Mucosa of descending colon (tissue), 3 donors: ENCODE measurements around the gene ARMH3. TPM values are rescaled to one million over a fixed set of nuclear protein-coding genes. Genes with fewer than 3 reads are reported as not detected.
"Not testable (repeated sequence)": the region's sequence is repeated elsewhere in the genome, so short reads cannot be mapped to it uniquely, and the experiment has no call there.

ENCODE experiments used
- ATAC-seq: fragments of 200-7000 bp; cut with Tn5 transposase; one replicate; pipeline ENCODE4 v1.9.1; 2020; ENCODE audit warnings: mild to moderate bottlenecking, moderate library complexity
- DNase-seq, 3 donors: peaks; one replicate each; pipeline ENCODE4 v3.0.0-alpha.2; 2020
- H3K36me3 ChIP-seq: fragments of 200-600 bp; one replicate; pipeline ENCODE4 v1.8.0; 2021; ENCODE audit warnings: low read depth, mild to moderate bottlenecking
- H3K4me1 ChIP-seq: fragments of 200-600 bp; one replicate; pipeline ENCODE4 v1.8.0; 2021; ENCODE audit warnings: low read depth, mild to moderate bottlenecking
- H3K4me3 ChIP-seq: fragments of 200-600 bp; one replicate; pipeline ENCODE4 v1.8.0; 2021; ENCODE audit warnings: mild to moderate bottlenecking
- H3K9me3 ChIP-seq: fragments of 200-600 bp; one replicate; pipeline ENCODE4 v1.8.0; 2021; ENCODE audit warnings: mild to moderate bottlenecking
- CTCF ChIP-seq: fragments of 200-600 bp; IDR thresholded peaks from one replicate; pipeline ENCODE4 v1.8.0; 2022; ENCODE audit warnings: antibody characterized with exemption, mild to moderate bottlenecking
- intact Hi-C, 2 donors: fragments of 100-400 bp; cut with DNase I in 1 of 2; cut with micrococcal nuclease in 1 of 2; formaldehyde crosslinking; loops; one replicate each; pipeline versions ENCODE4 v1.11.0 to v1.11.1; 2022; cut with DNase I, micrococcal nuclease
- total RNA-seq, 3 donors: library from RNA; stranded (reverse); fragmentation: NEBNext Ultra II Directional in 2 of 3; extraction: Animal tissue kit (Norgen Biotek cat#: 25700) in 2 of 3; gene quantifications; one replicate each; pipeline versions ENCODE4 v1.2.1 to v1.2.4, GENCODE V29; 2021 to 2023
- donor health status: DM: no; HTN: no; CAD: no; lungs with moderate emphysema.
- donor health status: DM: no; HTN: no; CAD: no.
- donor health status: DM: no; HTN: yes; CAD: no.

Gene ARMH3
- total RNA-seq, 3 donors from 2014 or later = 25.8 to 45.6 (median 28.1) TPM

GRCh38 chr10:102017295-102017694, 38.7 kb downstream of the ARMH3 start:
- TF ChIP-seq CTCF = no peak
- Histone ChIP-seq H3K4me1 (no peaks in the 10 kb centered on the region), H3K36me3 (no peaks in the 10 kb centered on the region), H3K9me3 (no peaks in the 10 kb centered on the region), H3K4me3 (no peak overlapping the region)
- no peak for DNase-seq
- intact Hi-C loops = loop anchor here in 1 of 2 donors (10.0 kb wide), 1 partner anchor 132 kb away; no protein-coding TSS in a partner anchor
- ATAC-seq = no peak

DNA sequence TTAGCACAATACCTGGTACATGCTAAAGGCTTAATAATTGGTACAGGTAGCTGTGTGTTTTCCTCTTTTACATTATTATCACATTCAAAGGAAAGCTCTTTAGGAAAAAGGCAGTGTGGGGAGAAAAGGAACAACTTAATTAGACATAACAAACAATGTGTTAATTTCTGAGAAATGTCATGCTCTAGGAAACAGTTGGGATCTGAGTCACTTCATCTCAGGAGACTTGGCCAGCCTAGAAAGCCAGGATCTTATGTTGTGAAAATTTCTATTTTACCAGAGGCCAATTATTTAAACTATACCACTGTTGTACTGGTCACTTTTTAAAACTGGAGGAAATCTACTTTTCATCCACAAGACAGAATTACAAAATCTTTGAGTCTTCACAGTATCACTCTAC, 39.6 kb downstream of the ARMH3 start:
- no peaks in the 10 kb centered on the region for H3K9me3 ChIP-seq
- H3K4me1 ChIP-seq = no peaks in the 10 kb centered on the region
- no peaks in the 10 kb centered on the region for H3K36me3 ChIP-seq
- no peak for ATAC-seq
- intact Hi-C loops = loop anchor here in 1 of 2 donors (10.0 kb wide), 1 partner anchor 132 kb away; no protein-coding TSS in a partner anchor
- no peak for DNase-seq
- no peak overlapping the region for H3K4me3 ChIP-seq
- TF ChIP-seq CTCF = no peak

DNA sequence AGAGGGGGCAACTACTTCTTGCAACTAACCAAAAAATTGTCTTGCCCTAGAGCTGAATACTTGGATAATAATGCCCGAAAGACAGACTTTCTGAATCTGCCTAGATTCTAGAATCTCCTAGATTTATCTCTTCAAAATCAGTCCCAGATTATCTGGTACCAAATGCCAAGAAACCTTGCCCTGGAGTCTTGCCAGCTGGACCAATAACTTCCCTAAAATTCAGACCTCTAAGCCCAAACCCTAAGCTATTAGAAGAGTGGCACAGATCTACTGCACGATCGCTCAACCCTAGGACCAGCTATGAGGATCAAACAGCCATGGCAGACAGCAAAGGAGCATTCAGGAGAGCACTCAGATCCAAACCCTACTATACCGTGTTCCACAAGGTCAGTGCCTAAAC, 45.0 kb downstream of the ARMH3 start:
- no peak for TF ChIP-seq CTCF
- no peak overlapping the region for H3K4me3 ChIP-seq
- H3K9me3 ChIP-seq = no peaks in the 10 kb centered on the region
- DNase-seq = no peak
- ATAC-seq = no peak
- intact Hi-C loops = loop anchor here in 1 of 2 donors (10.0 kb wide), 1 partner anchor 126 kb away; no protein-coding TSS in a partner anchor
- H3K4me1 ChIP-seq = no peaks in the 10 kb centered on the region
- H3K36me3 ChIP-seq = no peaks in the 10 kb centered on the region

DNA sequence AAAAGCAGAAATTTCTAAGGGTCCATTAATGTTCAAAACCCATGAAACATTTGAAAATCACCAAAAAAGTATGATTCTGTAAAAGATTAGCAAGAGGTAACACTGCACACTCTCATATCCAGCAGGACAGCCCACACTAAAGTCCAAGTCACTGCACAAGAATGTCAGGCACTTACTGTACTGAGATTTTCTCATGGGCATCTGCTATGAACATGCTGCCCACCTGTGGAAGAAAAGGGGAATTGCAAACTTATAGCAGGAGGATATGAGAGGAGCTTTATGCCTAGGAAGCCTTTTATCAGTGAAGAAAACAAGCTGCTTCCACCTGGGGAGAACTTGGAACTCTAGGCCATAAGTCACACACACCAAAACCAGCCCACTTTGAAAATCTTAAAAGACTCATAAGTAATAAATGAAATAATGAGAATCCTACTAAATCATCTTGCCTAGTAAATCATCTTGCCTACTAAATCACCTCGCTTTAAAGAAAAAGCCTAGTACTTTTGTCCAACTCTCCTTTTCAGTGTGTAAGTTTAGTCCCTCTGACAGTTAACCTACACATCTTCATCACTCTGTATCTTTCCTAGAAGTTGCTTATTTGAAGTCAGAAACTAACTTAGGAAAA, 46.1 kb downstream of the ARMH3 start:
- intact Hi-C loops = loop anchor here in 1 of 2 donors (10.0 kb wide), 2 partner anchors 125 to 165 kb away; partner anchors contain the start of gene KCNIP2
- ATAC-seq (peak; percentile 97), DNase-seq (peak in 1 of 3 donors; percentile 59)
- Histone ChIP-seq H3K36me3 (no peaks in the 10 kb centered on the region), H3K9me3 (no peaks in the 10 kb centered on the region), H3K4me3 (no peak overlapping the region), H3K4me1 (no peaks in the 10 kb centered on the region)
- peak; percentile 63 for TF ChIP-seq CTCF

DNA sequence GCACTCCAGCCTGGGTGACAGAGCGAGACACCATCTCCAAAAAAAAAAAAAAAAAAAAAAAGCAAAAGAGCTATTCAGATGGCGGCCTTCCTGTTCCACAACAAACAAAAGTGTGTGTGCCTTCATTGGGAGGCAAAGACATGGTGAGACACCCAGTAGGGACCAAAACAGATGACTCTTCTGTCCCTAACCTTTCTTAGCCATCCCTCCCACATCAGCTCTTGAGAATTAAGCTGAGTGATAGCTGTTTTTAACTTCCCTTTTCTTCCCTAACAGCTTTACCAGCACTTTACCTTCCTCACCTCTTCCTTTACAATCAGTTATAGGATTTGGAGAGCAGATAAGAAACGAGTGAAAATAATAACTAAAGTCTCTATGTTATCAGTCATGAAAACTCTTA, 48.2 kb downstream of the ARMH3 start:
- Histone ChIP-seq H3K4me3 (no peak overlapping the region), H3K36me3 (no peaks in the 10 kb centered on the region), H3K9me3 (no peaks in the 10 kb centered on the region), H3K4me1 (no peaks in the 10 kb centered on the region)
- DNase-seq (no peak), ATAC-seq (no peak)
- no peak for TF ChIP-seq CTCF
- intact Hi-C loops = loop anchor here in 1 of 2 donors (10.0 kb wide), 1 partner anchor 163 kb away; the partner anchor contains the start of gene KCNIP2

GRCh38 chr10:102007031-102007430, 48.9 kb downstream of the ARMH3 start:
- not testable (repeated sequence) for H3K9me3 ChIP-seq, ATAC-seq, H3K36me3 ChIP-seq, DNase-seq, H3K4me1 ChIP-seq, H3K4me3 ChIP-seq
- intact Hi-C loops = loop anchor here in 1 of 2 donors (10.0 kb wide), 1 partner anchor 162 kb away; the partner anchor contains the start of gene KCNIP2
